Suprapubic skin (tissue), 4 donors: ENCODE measurements around the gene CNTN6.

Source experiments
- CTCF ChIP-seq, 2 donors: fragments of 200-600 bp in 1 of 2; fragments of 450-650 bp in 1 of 2; sonication (generic) in 1 of 2; IDR thresholded peaks; one replicate each; pipeline ENCODE4 v1.5.1; 2016 to 2019; ENCODE audit warnings: antibody characterized with exemption in 2 of 2, mild to moderate bottlenecking in 1 of 2, moderate library complexity in 1 of 2
- EP300 ChIP-seq: sonication (generic); formaldehyde crosslinking; IDR thresholded peaks from one replicate; pipeline ENCODE4 v1.6.1; 2017; ENCODE audit warnings: antibody characterized with exemption
- POLR2A ChIP-seq, 2 donors: fragments of 450-650 bp; IDR thresholded peaks; one replicate each; pipeline ENCODE4 v1.6.1; 2017; ENCODE audit warnings: antibody characterized with exemption in 2 of 2, mild to moderate bottlenecking in 2 of 2, moderate library complexity in 2 of 2
- POLR2AphosphoS5 ChIP-seq, 3 donors: sonication (generic); formaldehyde crosslinking; IDR thresholded peaks; one replicate each; pipeline ENCODE4 v1.6.1; 2017; ENCODE audit warnings: antibody characterized with exemption in 3 of 3

GRCh38 chr3:1350885-1351284 is 258.1 kb downstream of the CNTN6 start:
- no peak for TF ChIP-seq CTCF (IDR thresholded peaks at IDR 0.05)
- no peak for TF ChIP-seq POLR2A (IDR thresholded peaks at IDR 0.05)
- TF ChIP-seq POLR2AphosphoS5 (IDR thresholded peaks at IDR 0.05): no peak
- no peak for TF ChIP-seq EP300
